Adrenal gland (tissue), 12 donors: ENCODE data around the gene PHF2. TPM values are rescaled to one million over a fixed set of nuclear protein-coding genes. Genes with fewer than 3 reads are reported as not detected.
A peak's percentile ranks its signal among the peaks of the same experiment; 100 is the strongest.

Experiments
- DNase-seq, 7 donors: peaks; one replicate each; pipeline ENCODE4 v3.0.0-alpha.2; 2019 to 2020
- H3K27ac ChIP-seq, 5 donors: fragments of 200-600 bp; sonication (generic) in 4 of 5; 1 replicate in 3 of 5; 2 replicates in 2 of 5; pipeline versions ENCODE4 v1.5.1 to v1.8.0; 2016 to 2020; ENCODE audit warnings: mild to moderate bottlenecking in 1 of 5
- H3K27me3 ChIP-seq: fragments of 200-600 bp; 2 replicates; pipeline ENCODE4 v1.8.0; 2021
- H3K36me3 ChIP-seq, 2 donors: fragments of 200-600 bp; replicated peaks in 1 of 2; 1 replicate in 1 of 2; 2 replicates in 1 of 2; pipeline versions ENCODE4 v1.5.1 to v1.8.0; 2018 to 2022
- H3K4me1 ChIP-seq, 2 donors: fragments of 200-600 bp; replicated peaks in 1 of 2; 1 replicate in 1 of 2; 2 replicates in 1 of 2; pipeline versions ENCODE4 v1.5.1 to v1.8.0; 2018 to 2021
- H3K4me3 ChIP-seq, 4 donors: fragments of 200-600 bp; sonication (generic) in 3 of 4; one replicate each; pipeline ENCODE4 v1.5.1; 2016 to 2018
- H3K9me3 ChIP-seq, 3 donors: fragments of 200-600 bp; sonication (generic) in 1 of 3; replicated peaks in 1 of 3; 1 replicate in 2 of 3; 2 replicates in 1 of 3; pipeline versions ENCODE4 v1.5.1 to v1.8.0; 2016 to 2021
- CTCF ChIP-seq, 6 experiments: fragments of 450-650 bp in 4 of 6; fragments of 200-600 bp in 2 of 6; sonication (generic) in 1 of 6; IDR thresholded peaks; 1 replicate in 5 of 6; 2 replicates in 1 of 6; pipeline versions ENCODE4 v1.5.1 to v1.8.0; 2016 to 2021; ENCODE audit warnings: antibody characterized with exemption in 6 of 6, mild to moderate bottlenecking in 2 of 6, moderate library complexity in 1 of 6
- POLR2A ChIP-seq, 2 donors: fragments of 450-650 bp; IDR thresholded peaks; one replicate each; pipeline ENCODE4 v1.6.1; 2017; ENCODE audit warnings: antibody characterized with exemption in 2 of 2, mild to moderate bottlenecking in 2 of 2, moderate library complexity in 1 of 2
- WGBS, 4 donors: extraction: QIAGEN DNeasy Blood & Tissue Kit in 2 of 4; methylation state at CpG; one replicate each; pipeline versions ENCODE4 v1.1.5 to v1.1.7; 2013 to 2017; 5-methylcytosine and 5-hydroxymethylcytosine counted together
- intact Hi-C, 2 donors: fragments of 100-400 bp; cut with DNase I; formaldehyde crosslinking; loops; one replicate each; pipeline versions ENCODE4 v1.14.1 to v1.15.0; 2022 to 2023
- polyA plus RNA-seq, 3 donors: library from polyadenylated mRNA; stranded (reverse); fragments of 200-250 nt in 2 of 3; fragments of 350-450 nt in 1 of 3; fragmentation: Illumina TruSeq in 1 of 3; extraction: RNeasy Lipid Tissue Mini Kit (QIAGEN cat#74804) in 1 of 3; gene quantifications; one replicate each; pipeline ENCODE4 v1.2.3, GENCODE V29; 2013 to 2014
- total RNA-seq, 9 donors: library from RNA; depleted of rRNA in 4 of 9; stranded (reverse); fragments of >200 nt in 4 of 9; fragments of 120-200 nt in 1 of 9; fragmentation: NEBNext Ultra II Directional in 1 of 9; extraction: Animal tissue kit (Norgen Biotek cat#: 25700) in 1 of 9; gene quantifications; one replicate each; pipeline versions ENCODE4 v1.1.0 to v1.2.4, GENCODE V29; 2013 to 2023
- donor health status: healthy with polysubstance abuse.
- donor health status: Bipolar disorder and iron deficiency.
- donor health status: DM: yes; HTN: yes; CAD: no.
- donor health status: DM: no; HTN: no; CAD: no.
- donor health status: DM: no; HTN: no; CAD: no.
- donor health status: DM: yes; HTN: yes; CAD: no.

PHF2 gene
- total and polyA plus RNA-seq, 12 donors, result 11.0 to 37.6 (median 22.0) TPM

GRCh38 chr9:93675336-93676150 is 99.2 kb downstream of the PHF2 start:
- H3K27me3 ChIP-seq, result no peaks in the 10 kb centered on the region
- H3K36me3 ChIP-seq, result peaks cover 0 to 46% of the 10 kb centered on the region in 2 donors
- intact Hi-C loops, result no loop called here
- H3K4me1 ChIP-seq, result no peaks in the 10 kb centered on the region
- 87 to 94% (median 90%) methylated on average over 2 to 16 of the region's 16 CpGs for WGBS, 4 donors
- no peak overlapping the region for H3K27ac ChIP-seq
- TF ChIP-seq CTCF (IDR thresholded peaks at IDR 0.05) (no peak), POLR2A (IDR thresholded peaks at IDR 0.05) (no peak)
- no peaks in the 10 kb centered on the region for H3K9me3 ChIP-seq
- peak in 6 of 7 donors; percentile 6 to 31 (median 11) for DNase-seq
- no peak overlapping the region for H3K4me3 ChIP-seq

- TF ChIP-seq POLR2A (IDR thresholded peaks at IDR 0.05), result no peak
- no peak for TF ChIP-seq CTCF (IDR thresholded peaks at IDR 0.05)
- no peak overlapping the region for H3K27ac ChIP-seq
- H3K9me3 ChIP-seq, result no peaks in the 10 kb centered on the region
- no peaks in the 10 kb centered on the region for H3K4me1 ChIP-seq
- WGBS, 4 donors, result 92 to 95% (median 93%) methylated on average over 12 to 23 of the region's 23 CpGs
- intact Hi-C loops, result no loop called here
- H3K36me3 ChIP-seq, result peaks cover 0 to 46% of the 10 kb centered on the region in 2 donors
- no peaks in the 10 kb centered on the region for H3K27me3 ChIP-seq
- peak in 6 of 7 donors; percentile 4 to 33 (median 10) for DNase-seq
- H3K4me3 ChIP-seq, result no peak overlapping the region
Observed at GRCh38 chr9:93676310-93677047, 100.1 kb downstream of the PHF2 start.

- peak in 5 of 7 donors; percentile 2 to 10 (median 8) for DNase-seq
- 93 to 95% (median 95%) methylated on average over 5 to 12 of the region's 12 CpGs for WGBS, 4 donors
- no peaks in the 10 kb centered on the region for H3K4me1 ChIP-seq
Observed at GRCh38 chr9:93677048-93677571, 100.7 kb downstream of the PHF2 start.

More at GRCh38 chr9:93677048-93677571, 100.7 kb downstream of the PHF2 start:
- H3K9me3 ChIP-seq, result no peaks in the 10 kb centered on the region
- H3K4me3 ChIP-seq, result no peak overlapping the region
- peaks cover 0 to 46% of the 10 kb centered on the region in 2 donors for H3K36me3 ChIP-seq
- intact Hi-C loops, result no loop called here
- H3K27ac ChIP-seq, result no peak overlapping the region
- no peaks in the 10 kb centered on the region for H3K27me3 ChIP-seq
- TF ChIP-seq POLR2A (IDR thresholded peaks at IDR 0.05) (no peak), CTCF (IDR thresholded peaks at IDR 0.05) (no peak)
